K562 (cell line): ENCODE results near the gene ACTR1B. TPM values are rescaled to one million over a fixed set of nuclear protein-coding genes. Genes with fewer than 3 reads are reported as not detected.
A peak's percentile ranks its signal among the peaks of the same experiment; 100 is the strongest.

ENCODE experiments used
- ATAC-seq: fragments of 200-7000 bp; cut with Tn5 transposase; 3 replicates; pipeline ENCODE4 v1.9.1; 2020; ENCODE audit warnings: moderate library complexity
- BruUV-seq: library from RNA; stranded (reverse); fragments of 400-500 nt; replicated peaks from 2 replicates; lab custom pipeline; 2021; lab: Mats Ljungman, UMichigan
- CTCF ChIA-PET: fragments of 300-600 bp; formaldehyde crosslinking; extraction: SDS; loops from one replicate; lab custom pipeline; 2021; ENCODE audit warnings: low intra/inter-chr PET ratio; lab: Yijun Ruan, JAX
- POLR2A ChIA-PET: fragments of 300-600, 350-650 bp; sonication (Branson Sonifier 250); formaldehyde crosslinking; extraction: SDS; loops from one replicate; lab custom pipeline; 2021; ENCODE audit warnings: antibody characterized with exemption, inconsistent platforms; lab: Yijun Ruan, JAX
- DNase-seq, 4 experiments: peaks; one replicate each; pipeline versions ENCODE4 v3.0.0 to v3.0.0-alpha.2; 2011 to 2018; ENCODE audit warnings: low spot score in 3 of 4, mixed read lengths in 3 of 4; ENCODE audit errors: extremely low read depth in 1 of 4
- FAIRE-seq: peaks from 2 replicates; lab custom pipeline; 2011; peaks lifted over from hg19 to GRCh38; lab: Jason Lieb, UNC
- H2AFZ ChIP-seq: 2 replicates; pipeline ENCODE4 v1.6.0; 2011; ENCODE audit warnings: low read depth, low read length, control low read depth, inconsistent platforms
- H3K27ac ChIP-seq: fragments of 200-600 bp; 3 replicates; pipeline ENCODE4 v1.8.0; 2011; ENCODE audit warnings: low read depth, mild to moderate bottlenecking, control low read depth, inconsistent platforms, low read length, moderate library complexity, mixed read lengths; ENCODE audit errors: extremely low read depth
- H3K27me3 ChIP-seq, 2 experiments: fragments of 300-600 bp in 1 of 2; 2 replicates in 1 of 2; 3 replicates in 1 of 2; pipeline versions ENCODE4 v1.6.0 to v1.8.0; 2011; ENCODE audit warnings: inconsistent platforms in 2 of 2, low read length in 2 of 2, mild to moderate bottlenecking in 1 of 2, mixed read lengths in 1 of 2, moderate library complexity in 1 of 2; ENCODE audit not compliant: control insufficient read depth in 2 of 2, insufficient read depth in 2 of 2
- H3K36me3 ChIP-seq: fragments of 300-600 bp; 3 replicates; pipeline ENCODE4 v1.8.0; 2011; ENCODE audit warnings: mild to moderate bottlenecking, low read length, inconsistent platforms; ENCODE audit not compliant: control insufficient read depth, insufficient read depth
- H3K4me1 ChIP-seq, 2 experiments: fragments of 200-600 bp in 1 of 2; replicated peaks in 1 of 2; 2 replicates in 1 of 2; 3 replicates in 1 of 2; pipeline versions ENCODE4 v1.5.1 to v1.8.0; 2011; ENCODE audit warnings: inconsistent platforms in 2 of 2, low read length in 2 of 2, mild to moderate bottlenecking in 1 of 2, mixed read lengths in 1 of 2, moderate library complexity in 1 of 2; ENCODE audit not compliant: control insufficient read depth in 2 of 2, insufficient read depth in 2 of 2
- H3K4me2 ChIP-seq: 2 replicates; pipeline ENCODE4 v1.6.1; 2011; ENCODE audit warnings: low read length, control low read depth, inconsistent platforms, mixed read lengths; ENCODE audit not compliant: insufficient read depth
- H3K4me3 ChIP-seq: fragments of 200-600 bp; sonication (generic), shearing (Covaris generic); 2 replicates; pipeline ENCODE4 v1.5.1; 2016; ENCODE audit warnings: control low read depth, inconsistent platforms
- H3K79me2 ChIP-seq: fragments of 200-600 bp; 3 replicates; pipeline ENCODE4 v1.8.0; 2011; ENCODE audit warnings: low read length, inconsistent platforms; ENCODE audit not compliant: control insufficient read depth, insufficient read depth
- H3K9ac ChIP-seq, 2 experiments: 2 replicates each; pipeline versions ENCODE4 v1.6.0 to v1.6.1; 2011; ENCODE audit warnings: low read depth in 2 of 2, low read length in 2 of 2, control low read depth in 1 of 2, inconsistent platforms in 1 of 2, mild to moderate bottlenecking in 1 of 2, mixed read lengths in 1 of 2; ENCODE audit not compliant: insufficient read depth in 1 of 2
- H3K9me1 ChIP-seq: one replicate; pipeline ENCODE4 v1.6.0; 2011; ENCODE audit warnings: inconsistent platforms, mild to moderate bottlenecking, low read length, moderate library complexity; ENCODE audit not compliant: control insufficient read depth, insufficient read depth
- H3K9me3 ChIP-seq: replicated peaks from 2 replicates; pipeline ENCODE4 v1.5.1; 2011; ENCODE audit warnings: low read depth, low read length, inconsistent platforms; ENCODE audit not compliant: control insufficient read depth, insufficient read depth
- H4K20me1 ChIP-seq: replicated peaks from 2 replicates; pipeline ENCODE4 v1.6.1; 2011; ENCODE audit warnings: low read length, inconsistent platforms, mixed read lengths; ENCODE audit not compliant: control insufficient read depth, insufficient read depth
- FOXK2 ChIP-seq, 2 experiments: fragments of 450-650 bp; IDR thresholded peaks in 1 of 2; conservative IDR thresholded peaks in 1 of 2; 2 replicates each; pipeline ENCODE4 v1.6.1; 2016; ENCODE audit warnings: low read depth in 2 of 2, mild to moderate bottlenecking in 1 of 2
- RFX7 ChIP-seq: fragments of 250-450 bp; sonication (Bioruptor Pico); IDR thresholded peaks from 2 replicates; pipeline ENCODE4 v1.5.1; 2021; ENCODE audit warnings: mild to moderate bottlenecking
- SAFB2 ChIP-seq: fragments of 200-400 bp; formaldehyde crosslinking; IDR thresholded peaks from 2 replicates; pipeline ENCODE4 v1.6.1; 2018; ENCODE audit warnings: borderline replicate concordance, low read length, low read depth, moderate library complexity; ENCODE audit not compliant: severe bottlenecking
- SMAD4 ChIP-seq: fragments of 250-450 bp; sonication (Bioruptor Pico); conservative IDR thresholded peaks from 2 replicates; pipeline ENCODE4 v1.8.0; 2021; ENCODE audit warnings: inconsistent platforms, mild to moderate bottlenecking, moderate library complexity
- TAL1 ChIP-seq: fragments of 450-650 bp; IDR thresholded peaks from 2 replicates; pipeline ENCODE4 v1.6.1; 2016; ENCODE audit warnings: mild to moderate bottlenecking
- TCFL5 ChIP-seq: fragments of 250-450 bp; sonication (Bioruptor Pico); conservative IDR thresholded peaks from 2 replicates; pipeline ENCODE4 v1.6.1; 2021; ENCODE audit warnings: mild to moderate bottlenecking, moderate library complexity, matching md5 sums
- ZNF253 ChIP-seq: fragments of 250-450 bp; sonication (Bioruptor Pico); conservative IDR thresholded peaks from 2 replicates; pipeline ENCODE4 v1.6.1; 2021; ENCODE audit warnings: mild to moderate bottlenecking
- ZNF589 ChIP-seq: fragments of 200-800 bp; sonication (Bioruptor generic); IDR thresholded peaks from 2 replicates; pipeline ENCODE4 v1.6.1; 2016; ENCODE audit warnings: low read depth, missing genetic modification characterization, missing compliant biosample characterization
- WGBS: fragments of 100-300 bp; shearing (Covaris generic); methylation state at CpG from one replicate; pipeline ENCODE4 v1.1.6; 2016; ENCODE audit warnings: low coverage, mixed read lengths; ENCODE audit not compliant: insufficient coverage; ENCODE audit errors: missing lambda C conversion rate; 5-methylcytosine and 5-hydroxymethylcytosine counted together
- in situ Hi-C: fragments of 300-500 bp; cut with MboI; formaldehyde crosslinking; loops from 4 replicates; pipeline ENCODE4 v1.15.0; 2018; ENCODE audit warnings: inconsistent platforms, mixed read lengths
- intact Hi-C: fragments of 100-400 bp; cut with micrococcal nuclease; formaldehyde crosslinking; loops from 2 replicates; pipeline ENCODE4 v1.14.2; 2022
- polyA plus RNA-seq, 8 experiments: library from polyadenylated mRNA; depleted of rRNA in 4 of 8; stranded (reverse) in 5 of 8; unstranded in 3 of 8; fragments of >200 nt; fragmentation: Nextera tagmentation in 2 of 8; fragmentation: Illumina TruSeq in 1 of 8; extraction: Ambion mirVana in 2 of 8; extraction: Trizol in 1 of 8; gene quantifications; 2 replicates each; pipeline versions ENCODE4 v1.2.1 to v1.2.3, GENCODE V29; 2011 to 2014; ENCODE audit warnings: inconsistent platforms in 1 of 8, missing spikeins in 1 of 8
- total RNA-seq, 7 experiments: library from RNA; depleted of rRNA in 6 of 7; stranded (reverse); fragments of >200 nt in 6 of 7; fragmentation: Illumina TruSeq in 2 of 7; extraction: Trizol in 2 of 7; gene quantifications; 2 replicates each; pipeline versions ENCODE4 v1.2.1 to v1.2.3, GENCODE V29; 2011 to 2021; ENCODE audit warnings: low replicate concordance in 1 of 7
- TF ChIP-seq, protein P1 (sequence below): fragments of 200-400 bp; formaldehyde crosslinking; IDR thresholded peaks from 2 replicates; pipeline ENCODE4 v1.6.1; 2017; ENCODE audit warnings: mild to moderate bottlenecking, low read depth, low read length, moderate library complexity
- TF ChIP-seq, protein P2 (sequence below): sonication (generic); formaldehyde crosslinking; IDR thresholded peaks from 2 replicates; pipeline ENCODE4 v1.8.1; 2023; ENCODE audit warnings: mild to moderate bottlenecking, missing genetic modification reagents
- TF ChIP-seq, protein P3 (sequence below): fragments of 450-650 bp; IDR thresholded peaks from 2 replicates; pipeline ENCODE4 v1.6.1; 2016; ENCODE audit warnings: low read depth, mild to moderate bottlenecking, moderate library complexity
- TF ChIP-seq, protein P4 (sequence below): sonication (generic); formaldehyde crosslinking; IDR thresholded peaks from 2 replicates; pipeline ENCODE4 v1.8.0; 2022; ENCODE audit warnings: mild to moderate bottlenecking, missing genetic modification reagents

Gene ACTR1B
- total and polyA plus RNA-seq, 9 of the 15 experiments (the other 6 are each of a cell fraction or from before 2014, with no cell fraction given): 0.49 to 42.3 (median 22.5) TPM

DNA sequence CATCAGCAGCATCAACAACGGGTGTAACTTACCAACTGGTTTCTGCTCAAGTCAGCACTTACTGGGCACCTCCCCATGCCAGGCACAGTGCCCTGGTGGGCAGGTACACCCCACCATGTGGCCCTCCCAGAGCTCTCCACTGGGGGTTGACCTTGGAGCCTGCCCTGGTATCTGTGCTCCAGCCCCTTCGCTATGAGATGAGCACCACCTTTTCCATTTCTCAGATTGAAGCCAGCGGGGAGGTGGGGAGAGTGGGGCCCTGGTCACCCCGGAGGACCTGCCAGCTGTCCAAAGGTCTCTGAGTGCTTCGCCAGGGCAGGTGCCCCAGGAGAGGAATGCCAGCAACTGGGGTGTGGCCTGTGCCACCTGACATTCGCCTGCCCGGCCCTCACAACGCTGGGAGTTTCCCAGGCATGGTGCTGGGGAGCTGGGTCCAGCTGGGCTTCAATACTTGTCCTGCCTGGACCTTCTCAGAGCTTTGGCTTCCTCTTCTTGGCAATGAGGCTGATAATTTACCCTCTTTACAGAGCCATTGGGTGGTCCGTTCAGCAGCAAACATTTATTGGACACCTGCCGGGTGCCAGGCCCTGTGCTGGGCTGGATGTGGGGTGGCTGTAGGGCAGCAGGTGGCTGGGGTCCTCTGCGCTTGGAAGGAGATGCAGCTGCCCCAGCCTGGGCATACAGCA lies 43.7 kb upstream of the ACTR1B start:
- no peak for ATAC-seq
- Histone ChIP-seq H3K9ac (peak overlapping the region in 1 of 2 experiments; percentile 35; a peak in 2 of 4 replicates), H2AFZ (no peak overlapping the region), H3K9me3 (no peaks in the 10 kb centered on the region; the same call in 1 of the 2 replicates), H3K4me1 (peaks cover 20 to 28% of the 10 kb centered on the region in 2 experiments), H3K36me3 (no peaks in the 10 kb centered on the region), H3K4me3 (no peak overlapping the region), H3K4me2 (no peak overlapping the region), H3K27ac (no peak overlapping the region), H3K27me3 (no peaks in the 10 kb centered on the region), H3K9me1 (peaks cover 3% of the 10 kb centered on the region), H4K20me1 (no peaks in the 10 kb centered on the region), H3K79me2 (no peaks in the 10 kb centered on the region)
- DNase-seq: no peak
- BruUV-seq: no TSS peak
- no peak for FAIRE-seq
- intact Hi-C loops (loop anchor here (10.0 kb wide), 1 partner anchor 677 kb away; no protein-coding TSS in a partner anchor), in situ Hi-C loops (no loop called here)
- POLR2A ChIA-PET: interaction anchor here (0.6 to 1.6 kb wide), 2 partner anchors 8 to 92 kb away, joined by 3 to 5 read pairs; no protein-coding TSS in a partner anchor
- WGBS: 29% methylated on average over 10 of the region's 11 CpGs
- CTCF ChIA-PET: no interaction called here
- TF ChIP-seq, protein P1, sequence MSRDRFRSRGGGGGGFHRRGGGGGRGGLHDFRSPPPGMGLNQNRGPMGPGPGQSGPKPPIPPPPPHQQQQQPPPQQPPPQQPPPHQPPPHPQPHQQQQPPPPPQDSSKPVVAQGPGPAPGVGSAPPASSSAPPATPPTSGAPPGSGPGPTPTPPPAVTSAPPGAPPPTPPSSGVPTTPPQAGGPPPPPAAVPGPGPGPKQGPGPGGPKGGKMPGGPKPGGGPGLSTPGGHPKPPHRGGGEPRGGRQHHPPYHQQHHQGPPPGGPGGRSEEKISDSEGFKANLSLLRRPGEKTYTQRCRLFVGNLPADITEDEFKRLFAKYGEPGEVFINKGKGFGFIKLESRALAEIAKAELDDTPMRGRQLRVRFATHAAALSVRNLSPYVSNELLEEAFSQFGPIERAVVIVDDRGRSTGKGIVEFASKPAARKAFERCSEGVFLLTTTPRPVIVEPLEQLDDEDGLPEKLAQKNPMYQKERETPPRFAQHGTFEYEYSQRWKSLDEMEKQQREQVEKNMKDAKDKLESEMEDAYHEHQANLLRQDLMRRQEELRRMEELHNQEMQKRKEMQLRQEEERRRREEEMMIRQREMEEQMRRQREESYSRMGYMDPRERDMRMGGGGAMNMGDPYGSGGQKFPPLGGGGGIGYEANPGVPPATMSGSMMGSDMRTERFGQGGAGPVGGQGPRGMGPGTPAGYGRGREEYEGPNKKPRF: no peak
- no peak for TF ChIP-seq SMAD4 (CRISPR knock-in tag)
- no peak for TF ChIP-seq ZNF589 (CRISPR knock-in tag)
- TF ChIP-seq TAL1: no peak
- TF ChIP-seq, protein P2, sequence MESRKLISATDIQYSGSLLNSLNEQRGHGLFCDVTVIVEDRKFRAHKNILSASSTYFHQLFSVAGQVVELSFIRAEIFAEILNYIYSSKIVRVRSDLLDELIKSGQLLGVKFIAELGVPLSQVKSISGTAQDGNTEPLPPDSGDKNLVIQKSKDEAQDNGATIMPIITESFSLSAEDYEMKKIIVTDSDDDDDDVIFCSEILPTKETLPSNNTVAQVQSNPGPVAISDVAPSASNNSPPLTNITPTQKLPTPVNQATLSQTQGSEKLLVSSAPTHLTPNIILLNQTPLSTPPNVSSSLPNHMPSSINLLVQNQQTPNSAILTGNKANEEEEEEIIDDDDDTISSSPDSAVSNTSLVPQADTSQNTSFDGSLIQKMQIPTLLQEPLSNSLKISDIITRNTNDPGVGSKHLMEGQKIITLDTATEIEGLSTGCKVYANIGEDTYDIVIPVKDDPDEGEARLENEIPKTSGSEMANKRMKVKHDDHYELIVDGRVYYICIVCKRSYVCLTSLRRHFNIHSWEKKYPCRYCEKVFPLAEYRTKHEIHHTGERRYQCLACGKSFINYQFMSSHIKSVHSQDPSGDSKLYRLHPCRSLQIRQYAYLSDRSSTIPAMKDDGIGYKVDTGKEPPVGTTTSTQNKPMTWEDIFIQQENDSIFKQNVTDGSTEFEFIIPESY (CRISPR knock-in tag): no peak
- TF ChIP-seq SAFB2: no peak
- TF ChIP-seq RFX7 (CRISPR knock-in tag): no peak
- TF ChIP-seq, protein P3, sequence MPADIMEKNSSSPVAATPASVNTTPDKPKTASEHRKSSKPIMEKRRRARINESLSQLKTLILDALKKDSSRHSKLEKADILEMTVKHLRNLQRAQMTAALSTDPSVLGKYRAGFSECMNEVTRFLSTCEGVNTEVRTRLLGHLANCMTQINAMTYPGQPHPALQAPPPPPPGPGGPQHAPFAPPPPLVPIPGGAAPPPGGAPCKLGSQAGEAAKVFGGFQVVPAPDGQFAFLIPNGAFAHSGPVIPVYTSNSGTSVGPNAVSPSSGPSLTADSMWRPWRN: no peak
- no peak for TF ChIP-seq FOXK2 (conservative IDR thresholded peaks at IDR 0.05 in 1 of 2, IDR thresholded peaks at IDR 0.05 in 1 of 2; ENCODE audit: low read depth in 2 of 2)
- no peak for TF ChIP-seq TCFL5 (CRISPR knock-in tag)
- TF ChIP-seq, protein P4, sequence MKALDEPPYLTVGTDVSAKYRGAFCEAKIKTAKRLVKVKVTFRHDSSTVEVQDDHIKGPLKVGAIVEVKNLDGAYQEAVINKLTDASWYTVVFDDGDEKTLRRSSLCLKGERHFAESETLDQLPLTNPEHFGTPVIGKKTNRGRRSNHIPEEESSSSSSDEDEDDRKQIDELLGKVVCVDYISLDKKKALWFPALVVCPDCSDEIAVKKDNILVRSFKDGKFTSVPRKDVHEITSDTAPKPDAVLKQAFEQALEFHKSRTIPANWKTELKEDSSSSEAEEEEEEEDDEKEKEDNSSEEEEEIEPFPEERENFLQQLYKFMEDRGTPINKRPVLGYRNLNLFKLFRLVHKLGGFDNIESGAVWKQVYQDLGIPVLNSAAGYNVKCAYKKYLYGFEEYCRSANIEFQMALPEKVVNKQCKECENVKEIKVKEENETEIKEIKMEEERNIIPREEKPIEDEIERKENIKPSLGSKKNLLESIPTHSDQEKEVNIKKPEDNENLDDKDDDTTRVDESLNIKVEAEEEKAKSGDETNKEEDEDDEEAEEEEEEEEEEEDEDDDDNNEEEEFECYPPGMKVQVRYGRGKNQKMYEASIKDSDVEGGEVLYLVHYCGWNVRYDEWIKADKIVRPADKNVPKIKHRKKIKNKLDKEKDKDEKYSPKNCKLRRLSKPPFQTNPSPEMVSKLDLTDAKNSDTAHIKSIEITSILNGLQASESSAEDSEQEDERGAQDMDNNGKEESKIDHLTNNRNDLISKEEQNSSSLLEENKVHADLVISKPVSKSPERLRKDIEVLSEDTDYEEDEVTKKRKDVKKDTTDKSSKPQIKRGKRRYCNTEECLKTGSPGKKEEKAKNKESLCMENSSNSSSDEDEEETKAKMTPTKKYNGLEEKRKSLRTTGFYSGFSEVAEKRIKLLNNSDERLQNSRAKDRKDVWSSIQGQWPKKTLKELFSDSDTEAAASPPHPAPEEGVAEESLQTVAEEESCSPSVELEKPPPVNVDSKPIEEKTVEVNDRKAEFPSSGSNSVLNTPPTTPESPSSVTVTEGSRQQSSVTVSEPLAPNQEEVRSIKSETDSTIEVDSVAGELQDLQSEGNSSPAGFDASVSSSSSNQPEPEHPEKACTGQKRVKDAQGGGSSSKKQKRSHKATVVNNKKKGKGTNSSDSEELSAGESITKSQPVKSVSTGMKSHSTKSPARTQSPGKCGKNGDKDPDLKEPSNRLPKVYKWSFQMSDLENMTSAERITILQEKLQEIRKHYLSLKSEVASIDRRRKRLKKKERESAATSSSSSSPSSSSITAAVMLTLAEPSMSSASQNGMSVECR (CRISPR knock-in tag): no peak
- TF ChIP-seq ZNF253 (CRISPR knock-in tag): no peak
